AG08395 (cell line): ENCODE results near the gene ADAMTS19.
"Not testable (repeated sequence)": the region's sequence is repeated elsewhere in the genome, so short reads cannot be mapped to it uniquely, and the experiment has no call there.

Experiments
- DNase-seq: peaks from one replicate; pipeline ENCODE4 v3.0.0; 2012; ENCODE audit warnings: mixed read lengths, low spot score

ADAMTS19 gene

GRCh38 chr5:129459777-129460671 lies at the start of gene ADAMTS19:
Gene ADAMTS19, plus strand, starts transcription at chr5:129460298. Its CDS starts 94 bp downstream, at chr5:129460392.
- peak; percentile 7 for DNase-seq

GRCh38 chr5:129410488-129410887 lies 49.6 kb upstream of the ADAMTS19 start:
- DNase-seq, result no peak

GRCh38 chr5:129412721-129413120 lies 47.4 kb upstream of the ADAMTS19 start:
- no peak for DNase-seq

- no peak for DNase-seq
Observed at GRCh38 chr5:129413570-129413969, 46.5 kb upstream of the ADAMTS19 start.

GRCh38 chr5:129419292-129419691 lies 40.8 kb upstream of the ADAMTS19 start:
- DNase-seq, result no peak

GRCh38 chr5:129425031-129425430 lies 35.1 kb upstream of the ADAMTS19 start:
- DNase-seq, result no peak

- DNase-seq, result no peak
Observed at GRCh38 chr5:129426071-129426470, 34.0 kb upstream of the ADAMTS19 start.

- not testable (repeated sequence) for DNase-seq
Observed at GRCh38 chr5:129428636-129429035, 31.5 kb upstream of the ADAMTS19 start.

- no peak for DNase-seq
Observed at GRCh38 chr5:129431406-129431805, 28.7 kb upstream of the ADAMTS19 start.

GRCh38 chr5:129438322-129438721 lies 21.8 kb upstream of the ADAMTS19 start:
- no peak for DNase-seq

- DNase-seq, result no peak
Observed at GRCh38 chr5:129440424-129440823, 19.7 kb upstream of the ADAMTS19 start.

GRCh38 chr5:129441096-129441495 lies 19.0 kb upstream of the ADAMTS19 start:
- DNase-seq, result no peak

GRCh38 chr5:129445379-129445778 lies 14.7 kb upstream of the ADAMTS19 start:
- no peak for DNase-seq

- no peak for DNase-seq
Observed at GRCh38 chr5:129447968-129448367, 12.1 kb upstream of the ADAMTS19 start.

GRCh38 chr5:129448654-129449053 lies 11.4 kb upstream of the ADAMTS19 start:
- DNase-seq, result no peak

- no peak for DNase-seq
Observed at GRCh38 chr5:129454461-129454860, 5.6 kb upstream of the ADAMTS19 start.

- no peak for DNase-seq
Observed at GRCh38 chr5:129459450-129459776, 685 bp upstream of the ADAMTS19 start.

GRCh38 chr5:129460672-129460935 lies 506 bp downstream of the ADAMTS19 start:
- no peak for DNase-seq

- no peak for DNase-seq
Observed at GRCh38 chr5:129460936-129461710, 1.0 kb downstream of the ADAMTS19 start.

GRCh38 chr5:129461711-129462332 lies 1.7 kb downstream of the ADAMTS19 start:
- no peak for DNase-seq

GRCh38 chr5:129465776-129466344 lies 5.8 kb downstream of the ADAMTS19 start:
- DNase-seq, result no peak

- no peak for DNase-seq
Observed at GRCh38 chr5:129474544-129474943, 14.4 kb downstream of the ADAMTS19 start.

- DNase-seq, result no peak
Observed at GRCh38 chr5:129476751-129477150, 16.7 kb downstream of the ADAMTS19 start.
